Spleen (tissue), 7 donors: ENCODE data around the gene CWC15.

ENCODE experiments used
- POLR2AphosphoS5 ChIP-seq, 3 donors: sonication (generic); formaldehyde crosslinking; IDR thresholded peaks; one replicate each; pipeline ENCODE4 v1.5.1; 2017; ENCODE audit warnings: antibody characterized with exemption in 3 of 3
- TF ChIP-seq, protein P1 (sequence below), 11 experiments: fragments of 200-600 bp in 7 of 11; fragments of 450-650 bp in 4 of 11; sonication (generic) in 4 of 11; IDR thresholded peaks in 8 of 11; conservative IDR thresholded peaks in 3 of 11; 1 replicate in 7 of 11; 2 replicates in 4 of 11; pipeline versions ENCODE4 v1.4.0 to v1.8.0; 2016 to 2021; ENCODE audit warnings: antibody characterized with exemption in 11 of 11, inconsistent platforms in 4 of 11, mild to moderate bottlenecking in 1 of 11
- donor health status: DM: no; HTN: no; CAD: no; lungs with moderate emphysema.
- donor health status: DM: no; HTN: no; CAD: no.
- donor health status: DM: no; HTN: no; CAD: no.

DNA sequence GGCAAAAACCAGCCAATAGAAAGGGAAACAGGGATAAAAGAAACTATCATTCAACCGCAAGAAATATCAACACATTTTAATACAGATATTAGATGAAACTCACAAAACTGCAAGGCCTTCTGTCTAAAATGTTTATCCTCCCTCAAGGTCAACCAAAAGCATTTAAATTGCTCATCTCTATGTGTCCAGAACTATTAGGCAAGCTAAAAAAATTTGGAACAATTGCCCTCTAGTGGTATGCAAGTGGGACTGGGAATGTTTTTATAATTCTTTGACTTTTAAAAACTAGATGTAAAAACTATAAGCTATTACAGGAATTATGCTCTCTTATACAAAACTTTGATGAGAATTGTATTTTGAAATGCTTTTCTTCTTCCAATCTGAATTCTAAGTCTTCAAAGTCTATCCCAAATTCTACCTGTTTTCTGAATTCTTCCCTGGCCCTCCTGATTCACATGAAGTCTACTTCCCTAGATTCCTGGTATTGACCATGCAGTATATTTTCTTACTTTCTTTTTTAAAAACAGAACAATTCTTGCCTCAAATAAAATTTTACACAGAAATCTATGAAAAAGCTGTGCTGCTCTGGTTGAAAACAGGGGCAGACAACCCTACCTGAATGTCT is 4.9 kb downstream of the CWC15 start:
- TF ChIP-seq, protein P1, sequence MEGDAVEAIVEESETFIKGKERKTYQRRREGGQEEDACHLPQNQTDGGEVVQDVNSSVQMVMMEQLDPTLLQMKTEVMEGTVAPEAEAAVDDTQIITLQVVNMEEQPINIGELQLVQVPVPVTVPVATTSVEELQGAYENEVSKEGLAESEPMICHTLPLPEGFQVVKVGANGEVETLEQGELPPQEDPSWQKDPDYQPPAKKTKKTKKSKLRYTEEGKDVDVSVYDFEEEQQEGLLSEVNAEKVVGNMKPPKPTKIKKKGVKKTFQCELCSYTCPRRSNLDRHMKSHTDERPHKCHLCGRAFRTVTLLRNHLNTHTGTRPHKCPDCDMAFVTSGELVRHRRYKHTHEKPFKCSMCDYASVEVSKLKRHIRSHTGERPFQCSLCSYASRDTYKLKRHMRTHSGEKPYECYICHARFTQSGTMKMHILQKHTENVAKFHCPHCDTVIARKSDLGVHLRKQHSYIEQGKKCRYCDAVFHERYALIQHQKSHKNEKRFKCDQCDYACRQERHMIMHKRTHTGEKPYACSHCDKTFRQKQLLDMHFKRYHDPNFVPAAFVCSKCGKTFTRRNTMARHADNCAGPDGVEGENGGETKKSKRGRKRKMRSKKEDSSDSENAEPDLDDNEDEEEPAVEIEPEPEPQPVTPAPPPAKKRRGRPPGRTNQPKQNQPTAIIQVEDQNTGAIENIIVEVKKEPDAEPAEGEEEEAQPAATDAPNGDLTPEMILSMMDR (IDR thresholded peaks at IDR 0.05 in 8 of 11, conservative IDR thresholded peaks at IDR 0.05 in 3 of 11) = peak in 6 of 11 experiments; percentile 23 to 36 (median 26)
- no peak for TF ChIP-seq POLR2AphosphoS5 (IDR thresholded peaks at IDR 0.05)
